ENCODE results near the gene PIPOX.

The PIPOX gene

GRCh38 chr17:29036584-29036983 is 6.4 kb upstream of the PIPOX start:
- ATAC-seq: no peak
- Mint-ChIP-seq H3K36me3 (peaks cover 10% of the 10 kb centered on the region), H3K9me3 (peaks cover 10% of the 10 kb centered on the region)

GRCh38 chr17:29037739-29038084 is 5.2 kb upstream of the PIPOX start:
- H3K27ac Mint-ChIP-seq: no peak overlapping the region
- peaks cover 10% of the 10 kb centered on the region for H3K9me3 Mint-ChIP-seq
- H3K4me1 Mint-ChIP-seq: peaks cover 13% of the 10 kb centered on the region
- H3K4me3 Mint-ChIP-seq: no peak overlapping the region
- H3K36me3 Mint-ChIP-seq: peaks cover 10% of the 10 kb centered on the region
- peaks cover 22% of the 10 kb centered on the region for H3K27me3 Mint-ChIP-seq
- ATAC-seq: no peak

More at GRCh38 chr17:29036584-29036983, 6.4 kb upstream of the PIPOX start:
- Mint-ChIP-seq H3K4me1 (peaks cover 6% of the 10 kb centered on the region), H3K27me3 (peaks cover 33% of the 10 kb centered on the region), H3K4me3 (no peak overlapping the region), H3K27ac (no peak overlapping the region)

GRCh38 chr17:29038085-29038795 is 4.7 kb upstream of the PIPOX start:
- Mint-ChIP-seq H3K9me3 (peaks cover 10% of the 10 kb centered on the region), H3K36me3 (peaks cover 10% of the 10 kb centered on the region), H3K27me3 (peaks cover 18% of the 10 kb centered on the region), H3K27ac (no peak overlapping the region), H3K4me1 (peaks cover 18% of the 10 kb centered on the region), H3K4me3 (no peak overlapping the region)
- ATAC-seq: peak; percentile 16

GRCh38 chr17:29039764-29040598 is 3.0 kb upstream of the PIPOX start:
- Mint-ChIP-seq H3K4me1 (peaks cover 29% of the 10 kb centered on the region), H3K36me3 (peaks cover 4% of the 10 kb centered on the region), H3K9me3 (peaks cover 4% of the 10 kb centered on the region), H3K27ac (no peak overlapping the region), H3K27me3 (peaks cover 8% of the 10 kb centered on the region), H3K4me3 (no peak overlapping the region)
- ATAC-seq: no peak

- Mint-ChIP-seq H3K9me3 (no peaks in the 10 kb centered on the region), H3K4me1 (peaks cover 32% of the 10 kb centered on the region), H3K27me3 (no peaks in the 10 kb centered on the region), H3K4me3 (no peak overlapping the region), H3K27ac (no peak overlapping the region), H3K36me3 (no peaks in the 10 kb centered on the region)
- no peak for ATAC-seq
Observed at GRCh38 chr17:29041091-29041490, 1.9 kb upstream of the PIPOX start.

GRCh38 chr17:29041571-29041970 is 1.4 kb upstream of the PIPOX start:
- Mint-ChIP-seq H3K4me3 (no peak overlapping the region), H3K27me3 (no peaks in the 10 kb centered on the region), H3K27ac (no peak overlapping the region), H3K36me3 (no peaks in the 10 kb centered on the region), H3K4me1 (peaks cover 34% of the 10 kb centered on the region), H3K9me3 (no peaks in the 10 kb centered on the region)
- no peak for ATAC-seq

GRCh38 chr17:29042026-29042678 is 789 bp upstream of the PIPOX start:
- Mint-ChIP-seq H3K27me3 (no peaks in the 10 kb centered on the region), H3K36me3 (no peaks in the 10 kb centered on the region), H3K4me3 (no peak overlapping the region), H3K4me1 (peaks cover 34% of the 10 kb centered on the region), H3K9me3 (no peaks in the 10 kb centered on the region), H3K27ac (peak overlapping the region; percentile 40)
- ATAC-seq: no peak

- ATAC-seq: peak; percentile 49
- Mint-ChIP-seq H3K4me1 (peaks cover 42% of the 10 kb centered on the region), H3K4me3 (no peak overlapping the region), H3K27me3 (no peaks in the 10 kb centered on the region), H3K9me3 (no peaks in the 10 kb centered on the region), H3K36me3 (no peaks in the 10 kb centered on the region), H3K27ac (no peak overlapping the region)
Observed at GRCh38 chr17:29043539-29044145, 701 bp downstream of the PIPOX start.

- H3K4me3 Mint-ChIP-seq: no peak overlapping the region
- no peak for ATAC-seq
- no peak overlapping the region for H3K27ac Mint-ChIP-seq
- no peaks in the 10 kb centered on the region for H3K36me3 Mint-ChIP-seq
- peaks cover 45% of the 10 kb centered on the region for H3K4me1 Mint-ChIP-seq
- peaks cover 6% of the 10 kb centered on the region for H3K27me3 Mint-ChIP-seq
- H3K9me3 Mint-ChIP-seq: no peaks in the 10 kb centered on the region
Observed at GRCh38 chr17:29045026-29045425, 2.1 kb downstream of the PIPOX start.

- Mint-ChIP-seq H3K36me3 (no peaks in the 10 kb centered on the region), H3K4me1 (peaks cover 45% of the 10 kb centered on the region)
- no peak for ATAC-seq
Observed at GRCh38 chr17:29045734-29046472, 3.0 kb downstream of the PIPOX start.

GRCh38 chr17:29046473-29046839 is 3.5 kb downstream of the PIPOX start:
- Mint-ChIP-seq H3K4me1 (peaks cover 40% of the 10 kb centered on the region), H3K27ac (no peak overlapping the region), H3K9me3 (no peaks in the 10 kb centered on the region), H3K4me3 (no peak overlapping the region), H3K27me3 (peaks cover 12% of the 10 kb centered on the region), H3K36me3 (no peaks in the 10 kb centered on the region)
- no peak for ATAC-seq

More at GRCh38 chr17:29045734-29046472, 3.0 kb downstream of the PIPOX start:
- Mint-ChIP-seq H3K27ac (no peak overlapping the region), H3K9me3 (no peaks in the 10 kb centered on the region), H3K27me3 (peaks cover 12% of the 10 kb centered on the region), H3K4me3 (no peak overlapping the region)

- H3K4me1 Mint-ChIP-seq: peaks cover 22% of the 10 kb centered on the region
- no peaks in the 10 kb centered on the region for H3K36me3 Mint-ChIP-seq
- no peaks in the 10 kb centered on the region for H3K9me3 Mint-ChIP-seq
- no peak overlapping the region for H3K27ac Mint-ChIP-seq
- peaks cover 12% of the 10 kb centered on the region for H3K27me3 Mint-ChIP-seq
- no peak overlapping the region for H3K4me3 Mint-ChIP-seq
- no peak for ATAC-seq
Observed at GRCh38 chr17:29048440-29049368, 5.8 kb downstream of the PIPOX start.

- Mint-ChIP-seq H3K4me1 (peaks cover 16% of the 10 kb centered on the region), H3K36me3 (no peaks in the 10 kb centered on the region), H3K27me3 (peaks cover 12% of the 10 kb centered on the region), H3K4me3 (no peak overlapping the region), H3K9me3 (no peaks in the 10 kb centered on the region), H3K27ac (no peak overlapping the region)
- no peak for ATAC-seq
Observed at GRCh38 chr17:29049541-29050145, 6.7 kb downstream of the PIPOX start.
